Body of pancreas (tissue), 4 donors: Measurements from ENCODE around the gene PTPRM. TPM values are rescaled to one million over a fixed set of nuclear protein-coding genes. Genes with fewer than 3 reads are reported as not detected.
A peak's percentile ranks its signal among the peaks of the same experiment; 100 is the strongest.

Source experiments
- ATAC-seq: fragments of 150-250 bp; one replicate; pipeline ENCODE4 v1.9.1; 2016
- DNase-seq, 4 donors: peaks; one replicate each; pipeline ENCODE4 v3.0.0-alpha.2; 2019
- H3K27ac ChIP-seq, 4 donors: fragments of 200-600 bp; sonication (generic); 1 replicate in 3 of 4; 2 replicates in 1 of 4; pipeline versions ENCODE4 v1.5.1 to v1.6.1; 2016 to 2019; ENCODE audit warnings: mild to moderate bottlenecking in 1 of 4, mixed read lengths in 1 of 4, moderate library complexity in 1 of 4
- H3K27me3 ChIP-seq, 2 donors: fragments of 200-600 bp; sonication (generic); one replicate each; pipeline ENCODE4 v1.6.0; 2016; ENCODE audit warnings: mild to moderate bottlenecking in 1 of 2
- H3K36me3 ChIP-seq, 2 donors: fragments of 200-600 bp; sonication (generic); replicated peaks in 1 of 2; 2 replicates each; pipeline ENCODE4 v1.5.1; 2016; ENCODE audit warnings: low read depth in 2 of 2; ENCODE audit not compliant: insufficient read depth in 1 of 2
- H3K4me1 ChIP-seq: fragments of 200-600 bp; sonication (generic); one replicate; pipeline ENCODE4 v1.6.0; 2016
- H3K4me3 ChIP-seq, 2 donors: fragments of 200-600 bp; sonication (generic); 1 replicate in 1 of 2; 2 replicates in 1 of 2; pipeline ENCODE4 v1.5.1; 2016 to 2019
- H3K9me3 ChIP-seq, 3 donors: fragments of 200-600 bp; sonication (generic); 1 replicate in 2 of 3; 2 replicates in 1 of 3; pipeline ENCODE4 v1.5.1; 2016
- CTCF ChIP-seq, 7 experiments: fragments of 450-650 bp in 4 of 7; fragments of 200-600 bp in 3 of 7; sonication (generic) in 3 of 7; IDR thresholded peaks; one replicate each; pipeline ENCODE4 v1.5.1; 2016 to 2019; ENCODE audit warnings: antibody characterized with exemption in 7 of 7
- POLR2A ChIP-seq, 3 donors: fragments of 450-650 bp; IDR thresholded peaks; one replicate each; pipeline ENCODE4 v1.6.1; 2016; ENCODE audit warnings: antibody characterized with exemption in 3 of 3, mild to moderate bottlenecking in 2 of 3
- WGBS, 2 donors: methylation state at CpG; one replicate each; pipeline ENCODE4 v1.1.5; 2017; 5-methylcytosine and 5-hydroxymethylcytosine counted together
- intact Hi-C: fragments of 100-400 bp; cut with DNase I; formaldehyde crosslinking; loops from one replicate; pipeline ENCODE4 v1.15.1; 2023
- total RNA-seq, 2 donors: library from RNA; depleted of rRNA; stranded (reverse); fragments of >200 nt; gene quantifications; one replicate each; pipeline ENCODE4 v1.1.0, GENCODE V29; 2016

PTPRM gene
- total RNA-seq, 2 donors from 2014 or later = 38.2 to 48.0 TPM

DNA sequence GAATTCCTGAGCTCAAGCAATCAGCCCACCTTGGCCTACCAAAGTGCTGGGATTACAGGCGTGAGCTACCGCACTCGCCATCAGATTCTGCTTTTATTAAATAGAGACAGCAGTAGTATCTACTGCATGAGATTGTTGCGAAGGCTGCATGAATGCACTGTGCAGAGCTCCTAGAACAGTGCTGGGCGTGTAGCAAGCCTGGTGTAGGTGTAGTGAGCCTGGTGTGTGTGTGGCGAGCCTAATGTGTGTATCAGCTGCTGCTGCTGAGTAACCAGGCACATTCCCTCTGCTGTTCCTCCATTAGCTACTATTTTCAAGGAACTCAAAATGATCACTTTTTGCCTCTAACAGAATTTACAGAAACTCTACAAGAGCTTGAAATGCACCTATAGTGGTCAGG is 57.6 kb downstream of the PTPRM start:
- Histone ChIP-seq H3K4me1 (peaks cover 16% of the 10 kb centered on the region), H3K27ac (no peak overlapping the region), H3K9me3 (no peaks in the 10 kb centered on the region), H3K36me3 (no peaks in the 10 kb centered on the region), H3K4me3 (no peak overlapping the region), H3K27me3 (no peaks in the 10 kb centered on the region)
- DNase-seq (no peak), ATAC-seq (no peak)
- no peak for TF ChIP-seq CTCF (IDR thresholded peaks at IDR 0.05)
- no peak for TF ChIP-seq POLR2A (IDR thresholded peaks at IDR 0.05)
- intact Hi-C loops = no loop called here
- WGBS, 2 donors = 96 to 98% methylated on average over 6 of the region's 6 CpGs

DNA sequence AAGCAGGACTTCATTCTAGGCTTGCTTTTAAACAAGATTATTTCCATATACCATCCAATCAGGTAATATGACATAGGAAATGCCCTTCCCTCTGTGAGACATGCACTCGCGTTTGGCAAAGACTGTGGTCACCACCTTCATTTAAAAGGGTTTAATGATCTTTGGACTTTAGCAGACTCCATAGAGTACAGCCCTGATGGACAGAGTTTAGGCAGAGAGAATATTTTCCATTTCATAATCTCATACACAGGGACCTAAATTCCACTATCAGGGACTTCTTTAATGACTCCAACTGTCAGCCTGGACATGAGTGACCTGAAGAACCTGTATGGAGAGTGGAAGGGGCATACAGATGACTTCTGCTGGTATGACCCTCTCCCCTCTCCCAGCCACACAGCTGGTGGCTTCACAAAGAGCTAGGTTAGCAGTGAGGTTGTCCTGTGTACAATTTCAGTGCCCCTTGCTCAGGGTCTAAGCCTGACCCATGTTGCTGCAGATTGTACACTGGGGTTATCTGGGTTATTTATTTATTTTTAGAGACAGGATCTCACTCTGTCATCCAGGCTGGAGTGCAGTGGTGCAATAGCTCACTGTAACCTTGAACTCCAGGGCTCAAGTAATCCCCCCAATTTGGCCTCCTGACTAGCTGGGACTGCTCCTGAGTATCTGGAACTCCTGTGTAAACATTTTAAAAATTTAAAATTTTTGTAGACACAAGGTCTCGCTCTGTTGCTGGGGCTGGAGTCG is 59.2 kb downstream of the PTPRM start:
- no peaks in the 10 kb centered on the region for H3K36me3 ChIP-seq
- H3K9me3 ChIP-seq = no peaks in the 10 kb centered on the region
- peak overlapping the region in 2 of 4 donors; percentile 27 to 47 for H3K27ac ChIP-seq
- WGBS, 2 donors = 46 to 49% methylated on average over 4 of the region's 4 CpGs
- H3K4me1 ChIP-seq = peaks cover 16% of the 10 kb centered on the region
- no peaks in the 10 kb centered on the region for H3K27me3 ChIP-seq
- intact Hi-C loops = no loop called here
- DNase-seq (no peak), ATAC-seq (peak; percentile 35)
- TF ChIP-seq POLR2A (IDR thresholded peaks at IDR 0.05) (no peak), CTCF (IDR thresholded peaks at IDR 0.05) (no peak)
- H3K4me3 ChIP-seq = no peak overlapping the region

GRCh38 chr18:7626922-7627440 is 59.9 kb downstream of the PTPRM start:
- Histone ChIP-seq H3K9me3 (no peaks in the 10 kb centered on the region), H3K27ac (peak overlapping the region in 2 of 4 donors; percentile 27 to 47), H3K4me1 (peaks cover 16% of the 10 kb centered on the region), H3K4me3 (no peak overlapping the region), H3K36me3 (no peaks in the 10 kb centered on the region), H3K27me3 (no peaks in the 10 kb centered on the region)
- TF ChIP-seq POLR2A (IDR thresholded peaks at IDR 0.05) (no peak), CTCF (IDR thresholded peaks at IDR 0.05) (peak in 1 of 7 experiments; percentile 8)
- 52 to 60% methylated on average over 5 of the region's 5 CpGs for WGBS, 2 donors
- peak in 1 of 4 donors; percentile 21 for DNase-seq
- intact Hi-C loops = no loop called here
- peak; percentile 53 for ATAC-seq

- Histone ChIP-seq H3K27me3 (no peaks in the 10 kb centered on the region), H3K4me1 (peaks cover 16% of the 10 kb centered on the region), H3K9me3 (no peaks in the 10 kb centered on the region), H3K36me3 (no peaks in the 10 kb centered on the region), H3K27ac (no peak overlapping the region), H3K4me3 (no peak overlapping the region)
- DNase-seq (no peak), ATAC-seq (no peak)
- TF ChIP-seq POLR2A (IDR thresholded peaks at IDR 0.05) (no peak), CTCF (IDR thresholded peaks at IDR 0.05) (no peak)
- intact Hi-C loops = no loop called here
These were observed 62.3 kb downstream of the PTPRM start for GRCh38 chr18:7629416-7629815.
